Fibroblast of the aortic adventitia (primary cell): Measurements from ENCODE around the gene TEX29. TPM values are rescaled to one million over a fixed set of nuclear protein-coding genes. Genes with fewer than 3 reads are reported as not detected.

Experiments
- DNase-seq: peaks from one replicate; pipeline ENCODE4 v3.0.0-alpha.2; 2010; ENCODE audit warnings: low read depth
- H3K4me3 ChIP-seq: 2 replicates; pipeline ENCODE4 v1.5.1; 2011; ENCODE audit warnings: low read depth, mild to moderate bottlenecking, control low read depth, low read length, moderate library complexity
- total RNA-seq: library from RNA; depleted of rRNA; stranded (reverse); fragments of >200 nt; gene quantifications from 2 replicates; pipeline ENCODE4 v1.2.3, GENCODE V29; 2012; ENCODE audit warnings: low replicate concordance
- TF ChIP-seq, protein P1 (sequence below): IDR thresholded peaks from 2 replicates; pipeline ENCODE4 v1.5.1; 2011; ENCODE audit warnings: mild to moderate bottlenecking, low read length, control low read depth, inconsistent platforms; ENCODE audit not compliant: insufficient read depth

The TEX29 gene
- total RNA-seq, 1 donor = not detected

DNA sequence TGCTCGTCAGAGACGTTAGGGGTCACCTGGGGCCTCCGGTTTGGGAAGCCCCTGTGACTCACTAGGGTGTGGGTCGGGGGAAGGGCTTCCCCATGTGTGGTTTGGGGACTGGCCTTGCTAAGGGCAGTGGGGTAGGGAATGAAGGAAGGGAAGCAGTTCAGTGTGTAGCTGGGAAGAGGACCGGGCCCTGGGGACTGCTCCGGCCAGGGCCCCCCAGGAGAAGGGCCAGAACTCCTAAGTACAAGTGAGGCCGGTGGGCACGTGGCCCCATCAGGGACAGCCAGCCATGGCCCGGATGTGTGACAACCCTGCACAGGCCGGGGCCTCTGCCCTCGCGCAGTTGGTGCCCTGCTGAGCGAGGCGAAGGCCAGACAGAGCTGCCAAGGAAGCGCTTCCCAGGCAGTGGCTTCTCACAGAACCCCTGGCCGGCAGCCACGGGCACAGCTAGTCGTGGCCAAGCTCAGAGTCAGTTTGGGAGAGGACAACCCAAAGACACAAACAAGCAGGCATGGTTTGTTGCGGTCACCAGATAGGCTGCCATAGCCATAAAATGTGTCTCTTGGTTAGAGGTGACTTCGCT lies 25.7 kb downstream of the TEX29 start:
- no peak for DNase-seq
- no peak overlapping the region for H3K4me3 ChIP-seq
- TF ChIP-seq, protein P1, sequence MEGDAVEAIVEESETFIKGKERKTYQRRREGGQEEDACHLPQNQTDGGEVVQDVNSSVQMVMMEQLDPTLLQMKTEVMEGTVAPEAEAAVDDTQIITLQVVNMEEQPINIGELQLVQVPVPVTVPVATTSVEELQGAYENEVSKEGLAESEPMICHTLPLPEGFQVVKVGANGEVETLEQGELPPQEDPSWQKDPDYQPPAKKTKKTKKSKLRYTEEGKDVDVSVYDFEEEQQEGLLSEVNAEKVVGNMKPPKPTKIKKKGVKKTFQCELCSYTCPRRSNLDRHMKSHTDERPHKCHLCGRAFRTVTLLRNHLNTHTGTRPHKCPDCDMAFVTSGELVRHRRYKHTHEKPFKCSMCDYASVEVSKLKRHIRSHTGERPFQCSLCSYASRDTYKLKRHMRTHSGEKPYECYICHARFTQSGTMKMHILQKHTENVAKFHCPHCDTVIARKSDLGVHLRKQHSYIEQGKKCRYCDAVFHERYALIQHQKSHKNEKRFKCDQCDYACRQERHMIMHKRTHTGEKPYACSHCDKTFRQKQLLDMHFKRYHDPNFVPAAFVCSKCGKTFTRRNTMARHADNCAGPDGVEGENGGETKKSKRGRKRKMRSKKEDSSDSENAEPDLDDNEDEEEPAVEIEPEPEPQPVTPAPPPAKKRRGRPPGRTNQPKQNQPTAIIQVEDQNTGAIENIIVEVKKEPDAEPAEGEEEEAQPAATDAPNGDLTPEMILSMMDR = no peak

DNA sequence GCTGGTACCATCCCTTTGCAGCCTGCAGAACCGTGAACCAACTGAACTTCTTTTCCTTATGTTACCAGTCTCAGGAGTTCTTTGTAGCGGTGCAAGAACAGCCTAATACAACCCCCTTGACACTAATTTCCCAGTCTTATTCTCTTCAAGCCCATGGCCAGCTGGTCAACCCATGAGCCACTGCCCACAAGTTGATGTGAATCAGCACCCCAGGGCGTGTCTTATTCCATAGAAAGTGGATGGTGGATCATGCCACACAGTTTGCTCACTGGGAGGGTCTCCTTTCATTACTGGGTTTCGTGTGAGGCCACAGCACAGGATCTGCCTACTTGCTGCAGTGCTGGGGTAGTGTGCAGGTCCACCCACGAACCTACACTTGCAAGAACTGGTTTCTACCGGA lies 27.0 kb downstream of the TEX29 start:
- no peak for DNase-seq
- TF ChIP-seq, protein P1 = no peak
- no peak overlapping the region for H3K4me3 ChIP-seq

DNA sequence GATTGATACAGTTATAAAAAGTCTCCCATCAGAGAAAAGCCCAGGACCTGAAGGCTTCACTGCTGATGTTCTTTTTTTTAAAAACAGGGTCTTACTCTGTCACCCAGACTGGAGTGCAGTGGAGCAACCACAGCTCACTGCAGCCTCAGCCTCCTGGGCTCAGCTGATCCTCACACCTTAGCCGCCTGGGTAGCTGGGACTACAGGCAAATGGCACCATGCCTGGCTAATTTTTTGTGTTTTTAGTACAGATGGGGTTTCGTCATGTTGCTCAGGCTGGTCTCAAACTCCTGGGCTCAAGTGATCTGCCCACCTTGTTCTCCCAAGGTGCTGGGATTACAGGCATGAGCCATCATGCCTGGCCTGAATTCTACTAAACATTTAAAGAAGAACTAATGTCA lies 33.1 kb downstream of the TEX29 start:
- DNase-seq = no peak
- TF ChIP-seq, protein P1 = no peak
- no peak overlapping the region for H3K4me3 ChIP-seq

DNA sequence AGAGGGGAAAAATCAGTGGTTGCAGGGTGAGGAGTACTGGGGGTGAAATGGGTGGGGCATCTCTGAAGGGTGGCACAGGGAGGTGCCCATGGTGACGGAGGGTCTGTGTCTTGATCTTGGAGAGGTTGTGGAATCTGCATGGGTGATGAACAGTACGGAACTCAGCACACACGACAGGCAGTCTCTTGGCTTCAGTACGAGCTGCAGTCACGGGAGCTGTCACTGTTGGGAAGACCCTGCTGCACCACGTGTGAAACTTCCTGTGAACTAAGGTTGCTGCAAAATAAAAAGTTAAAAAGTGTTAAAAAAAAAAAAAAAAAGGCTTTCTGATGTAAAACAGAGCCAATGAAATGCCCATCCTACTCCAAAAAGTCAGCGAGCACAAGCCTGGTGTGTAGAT lies 34.3 kb downstream of the TEX29 start:
- no peak for DNase-seq
- TF ChIP-seq, protein P1 = no peak
- no peak overlapping the region for H3K4me3 ChIP-seq

DNA sequence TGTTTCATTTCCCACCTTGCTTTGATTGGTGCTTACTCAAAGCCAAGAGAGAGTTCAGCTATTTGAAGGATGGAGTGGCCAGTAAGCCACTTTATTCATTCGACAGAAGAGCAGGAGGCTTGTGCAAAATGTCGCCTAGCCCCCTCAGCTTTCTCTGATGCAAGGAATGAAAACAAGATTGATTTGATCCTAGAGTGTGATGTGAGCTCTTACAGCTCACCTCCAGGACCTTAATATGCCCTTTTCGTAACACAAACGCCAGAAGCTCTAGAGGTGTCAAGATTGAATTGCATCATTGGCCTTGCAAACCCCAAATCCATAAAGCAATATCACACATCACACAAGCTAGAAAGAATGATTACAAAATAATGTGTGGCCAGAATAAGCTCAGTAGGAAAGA lies 36.4 kb downstream of the TEX29 start:
- no peak for DNase-seq
- H3K4me3 ChIP-seq = no peak overlapping the region
- TF ChIP-seq, protein P1 = no peak

DNA sequence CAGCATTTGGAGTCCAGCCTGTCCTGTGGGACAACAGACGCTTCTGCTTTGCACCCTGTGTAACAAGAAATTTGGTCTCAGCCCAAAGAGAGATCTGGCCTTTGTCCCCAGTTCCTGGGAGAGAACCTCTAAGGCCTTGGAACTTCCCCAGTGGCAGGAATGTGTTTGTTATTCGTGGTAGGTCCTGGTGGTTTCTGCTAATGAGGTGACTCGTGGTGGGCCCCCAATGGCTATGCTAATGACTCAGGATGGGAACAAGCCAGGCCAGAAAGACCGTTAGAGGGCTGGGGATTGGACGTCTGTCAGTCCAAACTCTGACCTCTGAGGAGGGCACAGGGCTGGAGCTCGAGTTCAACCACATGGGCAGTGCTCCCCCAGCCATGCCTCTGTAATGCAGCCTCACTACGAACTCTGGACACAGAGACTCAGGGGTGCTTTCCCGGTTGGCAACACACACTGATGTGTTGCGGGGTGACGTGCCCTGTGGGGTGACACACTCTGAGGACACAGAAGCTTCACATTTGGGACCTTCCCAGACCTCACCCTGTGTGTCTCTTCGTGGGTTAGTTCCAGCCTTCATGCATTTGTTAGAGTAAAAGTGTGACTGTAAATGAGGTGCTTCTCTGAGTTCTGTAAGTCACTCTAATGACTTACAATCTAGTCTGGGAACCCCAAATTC lies 38.9 kb downstream of the TEX29 start:
- TF ChIP-seq, protein P1 = no peak
- DNase-seq = no peak
- no peak overlapping the region for H3K4me3 ChIP-seq
